Nephron progenitor cell (in vitro differentiated cells): ENCODE measurements around the gene GPC5.

Experiments used
- DNase-seq: peaks from one replicate; pipeline ENCODE4 v3.0.0; 2021
- H3K27ac Mint-ChIP-seq: 2 replicates; pipeline ENCODE4 v1.8.0; 2021; ENCODE audit warnings: mild to moderate bottlenecking, moderate library complexity, mixed read lengths
- H3K27me3 Mint-ChIP-seq: 2 replicates; pipeline ENCODE4 v1.8.0; 2021; ENCODE audit warnings: mild to moderate bottlenecking, low read depth, mixed read lengths; ENCODE audit not compliant: poor library complexity
- H3K36me3 Mint-ChIP-seq: 2 replicates; pipeline ENCODE4 v1.8.0; 2021; ENCODE audit warnings: low read depth, mixed read lengths
- H3K4me1 Mint-ChIP-seq: 2 replicates; pipeline ENCODE4 v1.8.0; 2021; ENCODE audit warnings: mixed read lengths
- H3K4me3 Mint-ChIP-seq: 2 replicates; pipeline ENCODE4 v1.8.0; 2021; ENCODE audit warnings: mild to moderate bottlenecking, moderate library complexity, mixed read lengths
- H3K9me3 Mint-ChIP-seq: 2 replicates; pipeline ENCODE4 v1.8.0; 2021; ENCODE audit warnings: mild to moderate bottlenecking, moderate library complexity, mixed read lengths
- CTCF ChIP-seq: fragments of 200-600 bp; sonication (generic); IDR thresholded peaks from 2 replicates; pipeline ENCODE4 v1.5.0; 2021; ENCODE audit warnings: antibody characterized with exemption

GPC5 gene

DNA sequence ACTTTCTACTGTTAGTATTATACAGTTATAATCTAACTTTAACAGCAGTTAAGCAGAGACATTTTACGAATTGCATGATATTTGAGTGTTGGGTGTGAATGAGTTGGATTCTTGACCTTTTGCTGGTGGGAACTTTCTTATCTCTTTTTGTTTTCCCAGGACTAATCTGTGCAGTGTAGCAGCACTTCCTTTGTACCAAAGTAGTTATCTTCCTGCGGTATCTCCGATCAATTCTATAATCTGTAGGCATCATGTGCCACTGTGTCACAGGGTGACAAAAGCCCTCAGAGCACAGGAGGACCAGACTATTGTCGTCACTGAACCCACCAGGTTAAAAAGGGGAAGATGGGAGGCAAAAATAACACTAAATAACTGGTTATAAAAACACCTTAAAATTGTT, 823.5 kb downstream of the GPC5 start:
- Mint-ChIP-seq H3K4me3 (no peak overlapping the region), H3K9me3 (peaks cover 18% of the 10 kb centered on the region), H3K27ac (no peak overlapping the region), H3K27me3 (peaks cover 7% of the 10 kb centered on the region), H3K4me1 (peaks cover 5% of the 10 kb centered on the region), H3K36me3 (no peaks in the 10 kb centered on the region)
- no peak for TF ChIP-seq CTCF
- no peak for DNase-seq

DNA sequence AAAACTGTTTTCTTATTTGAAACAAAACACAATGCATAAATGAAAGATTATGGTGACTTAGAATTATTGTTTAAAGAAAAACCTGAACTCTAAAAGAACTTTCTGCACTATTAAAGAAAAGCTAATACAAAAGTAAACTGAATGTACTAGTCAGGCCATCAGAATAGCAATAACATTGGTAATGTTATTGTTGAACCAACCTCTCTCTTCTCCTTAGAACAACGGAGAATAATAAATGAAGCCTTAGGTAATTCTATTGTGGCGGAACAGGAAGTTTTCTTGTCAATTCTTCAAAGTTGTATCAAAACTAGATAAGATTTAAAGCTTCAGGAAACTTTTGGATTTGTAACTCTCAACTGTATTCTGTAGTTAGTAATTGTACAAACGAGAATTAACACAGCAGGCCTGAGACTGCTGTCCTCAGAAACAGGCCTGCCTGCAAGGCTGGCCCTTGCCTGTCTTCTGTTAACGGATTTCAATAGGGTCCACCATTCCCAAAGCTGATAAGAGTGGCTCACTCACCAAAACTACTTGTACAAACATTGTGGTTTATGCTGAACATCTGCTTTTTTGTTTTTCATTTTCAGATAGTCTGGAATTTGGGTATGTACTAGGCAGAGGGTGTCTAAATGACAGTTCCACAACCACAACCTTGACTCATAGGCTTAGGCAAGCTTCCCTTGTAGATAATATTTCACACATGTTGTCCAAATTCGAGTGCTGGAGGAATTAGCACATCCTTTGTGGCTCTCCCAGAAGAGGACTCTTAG, 825.8 kb downstream of the GPC5 start:
- Mint-ChIP-seq H3K4me3 (no peak overlapping the region), H3K27ac (no peak overlapping the region), H3K9me3 (peaks cover 15% of the 10 kb centered on the region), H3K27me3 (peaks cover 4% of the 10 kb centered on the region), H3K4me1 (peaks cover 5% of the 10 kb centered on the region), H3K36me3 (no peaks in the 10 kb centered on the region)
- no peak for DNase-seq
- no peak for TF ChIP-seq CTCF

DNA sequence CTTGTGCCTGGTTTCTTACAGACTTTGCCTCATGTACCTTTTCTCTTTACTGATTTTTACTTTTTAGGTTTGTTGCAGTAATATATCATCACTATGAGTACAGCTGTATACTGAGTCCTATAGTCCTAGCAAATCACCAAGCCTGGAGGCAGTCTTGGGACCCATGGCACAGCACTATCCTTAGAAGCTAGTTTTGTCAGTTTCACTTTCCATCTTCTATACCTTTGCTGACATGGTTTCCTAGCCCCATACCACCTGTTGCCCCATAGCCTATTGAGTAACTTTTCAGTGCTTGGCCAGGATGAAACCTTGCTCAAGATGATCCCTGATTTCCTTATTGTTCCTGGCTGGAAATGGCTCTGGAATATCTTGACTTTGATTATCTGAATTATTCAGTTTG, 826.4 kb downstream of the GPC5 start:
- Mint-ChIP-seq H3K27ac (no peak overlapping the region), H3K4me3 (no peak overlapping the region), H3K27me3 (peaks cover 4% of the 10 kb centered on the region), H3K4me1 (peaks cover 5% of the 10 kb centered on the region), H3K36me3 (no peaks in the 10 kb centered on the region), H3K9me3 (peaks cover 12% of the 10 kb centered on the region)
- DNase-seq = no peak
- TF ChIP-seq CTCF = no peak

GRCh38 chr13:92225861-92226260, 827.4 kb downstream of the GPC5 start:
- Mint-ChIP-seq H3K4me3 (no peak overlapping the region), H3K9me3 (peaks cover 12% of the 10 kb centered on the region), H3K27me3 (peaks cover 4% of the 10 kb centered on the region), H3K27ac (peak overlapping the region; percentile 58), H3K4me1 (peaks cover 5% of the 10 kb centered on the region), H3K36me3 (no peaks in the 10 kb centered on the region)
- no peak for TF ChIP-seq CTCF
- DNase-seq = no peak

DNA sequence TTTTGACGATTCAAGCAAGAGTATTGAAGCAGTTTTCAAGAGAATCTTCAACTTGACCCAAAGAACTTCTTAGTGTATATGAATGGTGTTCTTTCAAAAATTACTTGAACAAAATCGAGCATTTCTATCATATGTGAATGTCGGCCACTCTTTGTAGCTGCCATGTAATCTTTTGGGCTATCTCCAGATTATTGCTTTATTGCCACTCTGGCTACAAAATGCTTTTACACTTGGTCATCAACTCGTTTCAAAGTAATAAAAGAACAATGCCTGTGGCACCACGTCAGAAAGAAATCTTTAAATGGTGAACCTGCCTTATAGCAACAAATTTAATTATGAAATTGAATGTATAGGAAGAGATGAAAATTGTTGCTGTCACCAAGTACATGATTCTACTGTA, 834.5 kb downstream of the GPC5 start:
- no peak overlapping the region for H3K27ac Mint-ChIP-seq
- H3K27me3 Mint-ChIP-seq = no peaks in the 10 kb centered on the region
- TF ChIP-seq CTCF = no peak
- H3K4me3 Mint-ChIP-seq = no peak overlapping the region
- peaks cover 5% of the 10 kb centered on the region for H3K9me3 Mint-ChIP-seq
- H3K36me3 Mint-ChIP-seq = no peaks in the 10 kb centered on the region
- no peaks in the 10 kb centered on the region for H3K4me1 Mint-ChIP-seq
- no peak for DNase-seq

DNA sequence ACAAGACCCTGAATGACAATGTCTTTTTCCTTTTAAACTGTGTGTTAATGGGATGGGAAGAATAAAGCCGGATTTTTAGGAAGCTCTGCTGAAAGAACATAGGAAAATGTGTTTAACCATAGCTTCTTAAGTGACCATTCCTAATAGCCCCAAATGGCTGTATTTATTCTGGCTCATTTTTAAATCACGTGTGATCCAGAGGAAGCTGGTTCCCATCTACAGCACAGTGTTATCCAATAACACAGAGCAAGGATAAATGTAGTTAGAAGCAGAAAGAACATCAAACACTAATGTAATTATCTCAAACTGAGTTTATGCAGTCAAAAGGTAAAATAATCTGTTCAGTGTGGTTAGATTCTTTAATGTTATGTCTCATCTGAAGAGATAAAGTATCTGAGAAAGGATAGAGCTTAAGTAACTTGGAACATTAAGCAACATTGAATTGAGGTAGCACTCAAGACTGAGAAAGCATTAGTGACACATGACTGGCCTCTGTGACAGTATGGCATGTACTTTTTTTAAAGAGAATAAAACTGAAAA, 853.3 kb downstream of the GPC5 start:
- Mint-ChIP-seq H3K9me3 (no peaks in the 10 kb centered on the region), H3K27ac (peak overlapping the region; percentile 46), H3K4me1 (no peaks in the 10 kb centered on the region), H3K4me3 (no peak overlapping the region), H3K27me3 (no peaks in the 10 kb centered on the region), H3K36me3 (no peaks in the 10 kb centered on the region)
- TF ChIP-seq CTCF = no peak
- DNase-seq = no peak
